Left colon (tissue), 2 donors: Measurements from ENCODE around the gene AGAP1. TPM values are rescaled to one million over a fixed set of nuclear protein-coding genes. Genes with fewer than 3 reads are reported as not detected.
A peak's percentile ranks its signal among the peaks of the same experiment; 100 is the strongest.

Source experiments
- ATAC-seq: fragments of 200-7000 bp; cut with Tn5 transposase; one replicate; pipeline ENCODE4 v1.9.1; 2020; ENCODE audit warnings: mild to moderate bottlenecking, moderate library complexity
- DNase-seq, 2 donors: peaks; one replicate each; pipeline ENCODE4 v3.0.0-alpha.2; 2020
- intact Hi-C, 2 donors: fragments of 100-400 bp; cut with DNase I in 1 of 2; cut with micrococcal nuclease in 1 of 2; formaldehyde crosslinking; loops; one replicate each; pipeline versions ENCODE4 v1.11.2 to v1.14.0; 2022; cut with DNase I, micrococcal nuclease
- total RNA-seq, 2 donors: library from RNA; stranded (reverse); fragmentation: NEBNext Ultra II Directional; extraction: Animal tissue kit (Norgen Biotek cat#: 25700); gene quantifications; one replicate each; pipeline ENCODE4 v1.2.1, GENCODE V29; 2021
- donor health status: DM: no; HTN: no; CAD: no.
- donor health status: DM: yes; HTN: yes; CAD: no.

AGAP1 gene
- total RNA-seq, 2 donors from 2014 or later, result 61.3 to 78.5 TPM

GRCh38 chr2:235607546-235608199, 113.8 kb downstream of the AGAP1 start:
- DNase-seq (no peak), ATAC-seq (no peak)
- intact Hi-C loops, result no loop called here

GRCh38 chr2:235608200-235608887, 114.5 kb downstream of the AGAP1 start:
- ATAC-seq (no peak), DNase-seq (no peak)
- intact Hi-C loops, result no loop called here

- ATAC-seq, result no peak
- no peak for DNase-seq
- intact Hi-C loops, result no loop called here
Observed at GRCh38 chr2:235609321-235609720, 115.5 kb downstream of the AGAP1 start.

- DNase-seq, result no peak
- ATAC-seq, result no peak
- intact Hi-C loops, result no loop called here
Observed at GRCh38 chr2:235609746-235610145, 115.9 kb downstream of the AGAP1 start.

DNA sequence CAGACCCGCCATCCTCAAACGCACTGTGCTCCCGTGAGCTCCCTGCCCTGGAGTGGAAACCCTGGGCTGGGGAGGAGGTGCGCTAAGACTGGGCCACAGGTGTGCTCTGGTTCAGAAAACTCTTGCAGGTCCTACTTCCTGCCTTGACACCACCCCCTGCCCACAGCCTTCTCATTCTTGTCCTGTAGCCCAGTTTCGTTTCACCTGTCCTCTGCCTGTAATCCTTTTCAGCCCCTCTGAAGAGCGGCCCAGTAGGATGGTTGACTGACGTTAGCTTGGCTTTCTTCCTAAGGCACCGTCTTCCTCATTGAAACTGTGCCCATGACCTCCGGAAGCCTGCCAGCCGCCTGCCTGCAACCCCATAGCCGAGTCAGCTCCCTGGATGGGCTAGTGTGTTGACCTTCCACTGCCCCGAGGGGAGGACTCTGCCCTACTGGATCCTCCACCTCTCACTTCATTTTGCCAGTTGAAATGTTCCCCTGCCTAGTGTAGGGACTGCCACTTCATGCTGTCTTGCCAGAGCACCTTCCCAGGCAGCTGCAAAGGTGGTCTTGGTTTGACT, 116.9 kb downstream of the AGAP1 start:
- intact Hi-C loops, result no loop called here
- DNase-seq, result no peak
- no peak for ATAC-seq

DNA sequence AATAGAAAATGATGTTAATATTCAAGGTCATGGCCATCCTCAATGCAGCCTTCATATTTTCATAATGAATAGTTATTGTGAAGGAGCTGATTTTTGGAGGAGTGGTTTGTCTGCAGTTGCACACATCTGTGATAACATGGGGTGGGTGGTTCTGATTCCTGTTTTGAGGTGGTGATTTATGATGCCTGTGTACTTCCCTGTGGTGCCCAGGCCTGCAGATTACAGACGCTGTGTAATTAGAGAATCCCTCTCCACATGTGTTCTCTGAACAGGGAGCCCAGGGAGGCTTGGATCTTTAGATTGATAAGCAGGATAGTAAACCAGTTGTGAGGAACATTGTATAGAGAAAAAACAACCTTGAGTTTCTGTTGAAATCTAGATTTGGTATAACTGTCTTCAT, 117.5 kb downstream of the AGAP1 start:
- ATAC-seq, result peak; percentile 25
- no peak for DNase-seq
- intact Hi-C loops, result no loop called here

GRCh38 chr2:235611756-235612155, 117.9 kb downstream of the AGAP1 start:
- ATAC-seq (no peak), DNase-seq (no peak)
- intact Hi-C loops, result no loop called here

DNA sequence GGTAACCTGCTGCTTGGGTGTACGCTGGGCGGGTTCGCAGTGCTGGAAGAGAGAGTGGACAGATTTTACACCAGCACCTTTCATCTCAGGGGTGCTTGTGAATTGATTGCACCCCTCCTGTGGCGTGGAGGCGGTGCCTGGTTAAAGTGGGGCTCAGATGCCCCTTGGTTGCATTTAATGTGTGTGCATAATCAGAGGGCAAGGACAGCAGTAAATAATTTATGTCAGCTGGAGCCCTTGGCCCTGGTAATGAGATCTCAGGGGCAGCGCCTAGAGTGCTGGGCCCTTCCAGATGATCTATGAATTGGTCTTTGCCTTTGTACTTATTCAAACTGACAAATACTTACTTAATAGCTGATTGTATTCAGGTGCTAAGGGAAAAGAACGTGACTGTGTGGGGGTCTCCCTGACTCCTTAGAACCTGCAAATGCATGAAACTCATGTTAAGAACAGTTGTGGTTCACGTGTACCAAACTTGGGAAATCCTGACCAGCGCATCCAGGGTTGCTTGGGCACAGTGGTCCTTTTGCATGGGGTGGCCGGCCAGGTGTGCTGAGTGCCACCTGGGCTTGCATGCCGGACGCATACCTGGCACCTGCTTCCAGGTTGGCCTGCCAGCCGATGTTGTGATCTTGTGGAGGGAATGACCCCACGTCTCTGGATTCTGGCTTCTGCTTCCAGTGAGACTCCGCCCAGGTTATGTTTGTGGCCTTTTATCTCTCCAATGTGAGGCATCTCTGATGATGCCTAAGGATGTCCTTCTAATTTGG, 118.5 kb downstream of the AGAP1 start:
- ATAC-seq (no peak), DNase-seq (no peak)
- intact Hi-C loops, result no loop called here

GRCh38 chr2:235613649-235614048, 119.8 kb downstream of the AGAP1 start:
- no peak for DNase-seq
- intact Hi-C loops, result no loop called here
- no peak for ATAC-seq

GRCh38 chr2:235614176-235614860, 120.5 kb downstream of the AGAP1 start:
- intact Hi-C loops, result no loop called here
- ATAC-seq (peak; percentile 85), DNase-seq (peak in 1 of 2 donors; percentile 23)

DNA sequence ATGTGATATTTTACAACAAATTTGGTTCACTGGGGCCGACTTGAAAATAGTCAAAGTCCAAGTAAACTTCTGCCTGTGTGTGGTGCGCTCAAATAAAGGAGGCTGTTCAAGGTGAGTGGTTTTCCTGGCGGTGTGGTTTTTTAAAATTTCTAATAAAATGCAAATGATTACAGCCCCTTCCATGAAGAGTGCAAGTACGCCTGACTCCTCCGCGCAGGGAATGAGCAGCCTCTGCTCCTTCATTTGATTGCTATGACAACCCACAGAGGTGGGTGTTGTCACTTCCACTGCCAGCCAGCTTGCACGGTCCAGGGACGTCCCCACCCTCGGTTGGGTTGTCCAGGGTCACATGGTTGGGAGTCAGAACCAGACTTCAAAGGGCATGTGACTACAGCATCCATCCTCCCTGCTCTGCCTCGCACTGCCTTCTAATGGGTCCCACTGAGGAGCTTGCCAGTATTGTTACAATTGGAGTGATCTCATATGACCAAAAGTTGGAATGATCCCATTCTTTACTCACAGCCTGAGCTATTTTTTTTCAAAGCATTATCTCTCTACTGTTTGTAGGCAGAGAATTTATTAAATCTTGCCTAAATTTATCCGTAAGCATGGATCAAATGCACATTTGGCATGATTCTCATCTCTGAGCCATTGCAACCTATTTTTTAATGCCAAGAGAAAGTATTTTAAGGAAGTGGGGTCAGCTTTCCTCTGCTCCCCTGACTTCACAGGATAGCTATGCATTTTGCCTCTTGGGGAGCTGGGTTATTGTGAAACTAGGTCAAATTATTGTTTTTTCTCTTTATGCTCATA, 121.3 kb downstream of the AGAP1 start:
- DNase-seq (peak in 1 of 2 donors; percentile 47), ATAC-seq (peak; percentile 63)
- intact Hi-C loops, result no loop called here

DNA sequence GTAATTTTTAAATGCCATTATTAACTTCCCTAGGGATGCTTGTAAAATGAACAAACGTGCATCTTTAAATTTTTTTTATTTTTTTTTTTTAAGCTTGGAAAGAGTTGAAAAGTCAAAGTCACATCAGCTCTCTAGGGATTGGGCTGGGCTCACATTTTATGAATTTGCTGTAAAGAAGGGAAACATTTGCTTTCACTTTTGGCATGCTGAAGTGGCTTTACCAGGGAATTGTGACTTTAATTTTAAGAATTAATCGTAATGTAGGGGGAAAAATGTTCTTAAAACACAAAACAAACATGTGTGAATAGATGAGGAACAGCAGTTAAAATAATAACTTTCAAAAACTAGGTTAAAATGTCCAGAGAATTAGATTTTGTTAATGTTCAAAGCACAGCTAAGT, 123.0 kb downstream of the AGAP1 start:
- ATAC-seq (no peak), DNase-seq (no peak)
- intact Hi-C loops, result no loop called here

DNA sequence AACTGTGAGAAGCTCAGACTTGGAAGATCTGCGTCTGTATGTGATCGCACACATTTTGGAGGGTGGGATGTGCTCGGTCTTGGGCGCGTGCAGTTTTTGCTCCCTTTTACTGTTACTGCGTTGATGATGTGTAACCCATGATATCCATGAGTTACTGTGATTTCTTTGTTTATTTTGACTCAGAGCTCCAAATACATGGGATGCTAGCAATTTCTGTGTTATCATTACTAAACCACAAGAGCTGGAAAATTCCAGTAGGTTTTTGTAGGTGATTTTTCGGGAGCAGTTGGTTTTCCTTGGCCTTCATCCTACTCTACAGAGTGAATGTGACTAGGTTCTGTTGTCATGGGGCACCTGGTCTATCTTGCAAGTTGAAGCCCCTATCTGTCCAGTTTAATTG, 124.2 kb downstream of the AGAP1 start:
- ATAC-seq (no peak), DNase-seq (no peak)
- intact Hi-C loops, result no loop called here

- intact Hi-C loops, result no loop called here
- no peak for DNase-seq
- no peak for ATAC-seq
Observed at GRCh38 chr2:235619544-235619943, 125.7 kb downstream of the AGAP1 start.

- intact Hi-C loops, result no loop called here
- DNase-seq, result no peak
- ATAC-seq, result no peak
Observed at GRCh38 chr2:235621736-235622135, 127.9 kb downstream of the AGAP1 start.

GRCh38 chr2:235623111-235623510, 129.3 kb downstream of the AGAP1 start:
- intact Hi-C loops, result no loop called here
- no peak for ATAC-seq
- no peak for DNase-seq

DNA sequence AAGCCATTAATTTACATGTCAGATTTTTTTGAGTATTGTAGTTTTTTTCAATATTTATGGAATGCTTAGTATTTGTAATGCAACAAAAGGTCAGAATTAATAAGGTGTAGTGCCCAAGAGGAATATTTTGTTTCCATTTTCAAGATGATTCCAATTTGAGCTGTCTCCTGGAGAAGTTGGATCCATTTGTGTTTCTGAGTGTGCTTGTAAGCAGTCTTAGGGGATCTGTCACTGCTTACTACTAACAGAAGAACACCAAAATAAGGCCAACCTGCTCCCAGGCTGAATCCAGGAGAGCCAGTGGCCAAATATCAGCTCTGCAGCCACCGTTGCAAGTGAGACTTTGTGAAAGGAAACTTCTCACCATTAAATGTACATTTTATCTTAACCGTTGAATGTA, 129.9 kb downstream of the AGAP1 start:
- DNase-seq (no peak), ATAC-seq (no peak)
- intact Hi-C loops, result no loop called here

DNA sequence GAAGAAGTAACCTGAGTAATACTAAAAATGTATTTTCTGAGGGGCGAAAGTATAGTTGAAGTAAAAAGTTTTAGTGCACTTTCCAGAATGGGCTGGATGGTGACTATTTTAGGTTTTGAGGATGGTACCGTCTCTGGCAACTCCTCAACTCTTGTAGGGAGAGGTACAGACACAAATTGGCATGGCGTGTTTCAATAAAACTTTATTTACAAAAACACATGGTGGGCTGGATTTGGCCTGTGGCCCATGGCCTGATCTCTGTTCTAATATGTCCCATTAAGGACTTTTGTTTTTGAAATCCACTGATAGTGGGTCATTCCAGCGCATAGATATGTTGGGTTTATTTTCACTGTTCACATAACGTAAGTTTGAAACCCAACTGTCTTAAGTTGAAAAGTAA, 132.8 kb downstream of the AGAP1 start:
- no peak for DNase-seq
- intact Hi-C loops, result no loop called here
- no peak for ATAC-seq
